NB4 (cell line): Measurements from ENCODE around the gene EIPR1.
A peak's percentile ranks its signal among the peaks of the same experiment; 100 is the strongest.

Source experiments
- DNase-seq: peaks from one replicate; pipeline ENCODE4 v3.0.0; 2010; ENCODE audit warnings: low read depth
- H3K4me3 ChIP-seq: one replicate; pipeline ENCODE4 v1.5.1; 2011; ENCODE audit warnings: mild to moderate bottlenecking, low read depth, low read length, moderate library complexity
- CTCF ChIP-seq: IDR thresholded peaks from one replicate; pipeline ENCODE4 v1.5.1; 2012; ENCODE audit warnings: low read depth, low read length
- MAX ChIP-seq: IDR thresholded peaks from 2 replicates; pipeline ENCODE4 v1.6.1; 2011; ENCODE audit warnings: low read depth, low read length
- MYC ChIP-seq: IDR thresholded peaks from 2 replicates; pipeline ENCODE4 v1.6.1; 2011; ENCODE audit warnings: low read depth, low read length
- POLR2A ChIP-seq: IDR thresholded peaks from 2 replicates; pipeline ENCODE4 v1.6.1; 2011; ENCODE audit warnings: mild to moderate bottlenecking; ENCODE audit not compliant: insufficient read length; ENCODE audit errors: extremely low read depth

EIPR1 gene

DNA sequence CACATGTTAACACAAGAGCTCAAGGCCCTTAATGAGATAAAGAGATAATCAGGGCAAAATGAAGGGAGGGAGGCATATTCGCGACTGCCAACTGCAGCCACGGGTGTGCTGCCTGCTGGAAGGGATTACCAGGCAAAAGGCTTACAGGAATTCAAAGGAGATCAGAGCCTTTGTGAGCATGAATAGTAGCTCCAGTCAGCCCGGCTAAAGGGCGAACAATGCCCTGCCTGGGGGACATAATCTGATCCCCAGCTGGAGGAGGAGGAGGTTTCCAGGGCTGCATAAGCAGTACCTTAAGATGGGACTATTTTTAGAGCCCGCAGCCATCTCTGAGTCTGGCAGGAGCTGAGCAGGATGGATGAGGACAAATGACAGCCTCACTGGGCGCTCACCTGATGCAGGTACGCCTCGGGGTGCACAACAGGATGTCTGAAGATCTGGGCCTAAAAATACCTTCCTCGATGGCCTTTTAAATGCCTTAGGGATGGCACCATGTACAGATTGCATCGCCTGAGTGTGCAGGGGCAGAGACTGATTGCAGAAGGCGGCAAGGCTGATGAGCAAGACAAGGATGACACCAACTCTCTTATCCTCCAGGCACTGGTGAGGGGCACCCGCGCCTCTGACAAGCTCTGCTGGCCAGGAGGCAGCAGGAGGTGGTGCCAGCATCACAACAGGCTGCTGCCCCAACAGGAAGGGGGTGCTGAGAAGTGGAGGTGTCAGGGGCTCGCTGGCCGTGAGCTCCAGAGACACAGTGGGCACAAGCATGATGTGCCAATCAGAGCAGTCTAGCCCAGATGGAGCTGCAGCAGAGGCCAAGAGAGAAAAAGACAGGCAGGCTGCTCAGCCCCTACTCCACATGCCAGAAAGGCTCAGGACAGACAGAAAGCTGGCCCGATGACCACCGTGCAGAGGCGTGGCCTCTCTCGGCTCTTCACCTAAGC lies 111.4 kb downstream of the EIPR1 start:
- DNase-seq: no peak
- H3K4me3 ChIP-seq: no peak overlapping the region
- TF ChIP-seq CTCF (no peak), POLR2A (no peak), MAX (no peak), MYC (no peak)

- no peak for TF ChIP-seq CTCF
- TF ChIP-seq MAX: no peak
- TF ChIP-seq MYC: no peak
- no peak for TF ChIP-seq POLR2A
- H3K4me3 ChIP-seq: no peak overlapping the region
- DNase-seq: no peak
Measured at GRCh38 chr2:3265471-3265870, 112.1 kb downstream of the EIPR1 start.

DNA sequence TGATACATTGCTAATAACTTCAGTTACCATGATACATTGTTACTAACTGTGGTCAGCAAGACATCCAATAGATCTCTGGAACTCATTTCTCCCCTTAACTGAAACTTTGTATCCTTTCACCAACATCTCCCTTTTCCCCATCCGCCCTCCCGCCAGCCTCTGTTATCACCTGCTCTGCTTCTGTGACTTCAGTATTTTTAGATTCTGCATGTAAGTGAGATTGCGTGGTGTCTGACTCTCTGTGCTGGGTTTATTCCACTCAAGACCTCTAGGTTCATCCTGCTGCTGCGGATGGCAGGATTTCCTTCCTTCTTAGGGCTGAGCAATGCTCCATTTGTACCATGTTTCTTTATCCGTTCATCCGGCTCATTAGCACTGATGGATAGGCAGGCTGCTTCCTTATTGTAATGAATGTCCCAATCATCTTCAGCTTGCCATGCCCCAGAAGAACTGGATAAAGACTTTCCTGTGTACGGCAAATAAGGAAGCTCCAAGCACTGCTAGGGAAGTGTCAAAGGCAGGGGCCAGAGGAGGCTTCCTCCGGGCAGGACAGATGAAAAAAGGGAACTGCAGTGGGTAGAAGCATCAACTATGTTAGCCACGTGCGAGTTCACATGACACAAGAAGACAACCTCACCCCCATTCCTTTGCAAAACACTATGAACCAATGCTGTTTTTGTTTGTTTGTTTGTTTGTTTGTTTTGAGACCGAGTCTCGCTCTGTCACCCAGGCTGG lies 113.4 kb downstream of the EIPR1 start:
- DNase-seq: peak; percentile 54
- no peak overlapping the region for H3K4me3 ChIP-seq
- TF ChIP-seq MAX (peak; percentile 64), POLR2A (no peak)

DNA sequence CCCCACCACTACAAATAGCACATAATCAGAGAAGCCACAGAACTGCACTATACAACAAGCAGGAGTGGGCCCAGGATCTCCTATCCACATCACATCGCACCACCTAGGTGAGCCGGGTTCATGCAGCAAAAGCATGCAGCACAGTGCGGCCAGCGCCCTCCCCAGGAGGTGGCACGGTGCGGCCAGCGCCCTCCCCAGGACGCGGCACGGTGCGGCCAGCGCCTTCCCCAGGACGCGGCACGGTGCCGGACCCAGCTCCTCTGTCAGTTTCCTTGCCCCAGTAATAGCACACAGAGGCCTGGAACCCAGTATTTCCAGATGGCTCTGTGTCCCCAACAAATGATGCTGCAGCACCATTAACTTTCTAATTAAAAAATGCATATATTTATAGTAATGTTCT lies 114.1 kb downstream of the EIPR1 start:
- no peak overlapping the region for H3K4me3 ChIP-seq
- TF ChIP-seq MAX (no peak), MYC (no peak), POLR2A (no peak), CTCF (no peak)
- DNase-seq: no peak

- DNase-seq: no peak
- H3K4me3 ChIP-seq: no peak overlapping the region
- TF ChIP-seq POLR2A (no peak), CTCF (no peak), MAX (no peak), MYC (no peak)
Measured at GRCh38 chr2:3262437-3263388, 114.9 kb downstream of the EIPR1 start.
